ENCODE data around the gene MSGN1. TPM values are rescaled to one million over a fixed set of nuclear protein-coding genes. Genes with fewer than 3 reads are reported as not detected.

Gene MSGN1
- total RNA-seq, 1 donor, result not detected

DNA sequence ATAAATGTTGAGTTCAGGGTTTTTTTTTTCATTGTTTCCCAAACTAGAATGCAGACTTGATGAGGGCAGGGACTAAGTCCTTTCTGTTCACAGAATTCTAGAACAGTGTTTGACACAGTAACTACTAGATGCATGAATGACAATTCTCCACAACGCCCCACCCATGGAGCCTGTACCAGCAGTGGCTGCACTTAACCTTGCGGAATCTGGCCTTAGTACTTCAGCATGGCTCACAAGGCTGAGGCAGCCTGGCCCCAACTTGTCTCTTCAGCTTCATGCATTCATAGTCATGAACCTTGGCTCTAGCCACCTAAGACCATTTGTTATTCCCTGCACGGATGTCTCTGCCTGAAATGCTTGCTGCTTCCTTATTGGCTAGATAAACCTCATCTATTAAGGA is 29.5 kb upstream of the MSGN1 start:
- no peak overlapping the region for H3K4me3 ChIP-seq (ENCODE audit: low read depth, low read length)
- TF ChIP-seq, protein P1, sequence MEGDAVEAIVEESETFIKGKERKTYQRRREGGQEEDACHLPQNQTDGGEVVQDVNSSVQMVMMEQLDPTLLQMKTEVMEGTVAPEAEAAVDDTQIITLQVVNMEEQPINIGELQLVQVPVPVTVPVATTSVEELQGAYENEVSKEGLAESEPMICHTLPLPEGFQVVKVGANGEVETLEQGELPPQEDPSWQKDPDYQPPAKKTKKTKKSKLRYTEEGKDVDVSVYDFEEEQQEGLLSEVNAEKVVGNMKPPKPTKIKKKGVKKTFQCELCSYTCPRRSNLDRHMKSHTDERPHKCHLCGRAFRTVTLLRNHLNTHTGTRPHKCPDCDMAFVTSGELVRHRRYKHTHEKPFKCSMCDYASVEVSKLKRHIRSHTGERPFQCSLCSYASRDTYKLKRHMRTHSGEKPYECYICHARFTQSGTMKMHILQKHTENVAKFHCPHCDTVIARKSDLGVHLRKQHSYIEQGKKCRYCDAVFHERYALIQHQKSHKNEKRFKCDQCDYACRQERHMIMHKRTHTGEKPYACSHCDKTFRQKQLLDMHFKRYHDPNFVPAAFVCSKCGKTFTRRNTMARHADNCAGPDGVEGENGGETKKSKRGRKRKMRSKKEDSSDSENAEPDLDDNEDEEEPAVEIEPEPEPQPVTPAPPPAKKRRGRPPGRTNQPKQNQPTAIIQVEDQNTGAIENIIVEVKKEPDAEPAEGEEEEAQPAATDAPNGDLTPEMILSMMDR (IDR thresholded peaks at IDR 0.05; ENCODE audit: insufficient read depth, low read depth, low read length), result no peak
- no peak for DNase-seq (ENCODE audit: low read depth)

GRCh38 chr2:17788773-17789172 is 27.5 kb upstream of the MSGN1 start:
- H3K4me3 ChIP-seq (ENCODE audit: low read depth, low read length), result no peak overlapping the region
- TF ChIP-seq, protein P1 (IDR thresholded peaks at IDR 0.05; ENCODE audit: insufficient read depth, low read depth, low read length), result no peak
- DNase-seq (ENCODE audit: low read depth), result peak; percentile 12

- TF ChIP-seq, protein P1 (IDR thresholded peaks at IDR 0.05; ENCODE audit: insufficient read depth, low read depth, low read length), result no peak
Measured at GRCh38 chr2:17790536-17790935, 25.7 kb upstream of the MSGN1 start.

DNA sequence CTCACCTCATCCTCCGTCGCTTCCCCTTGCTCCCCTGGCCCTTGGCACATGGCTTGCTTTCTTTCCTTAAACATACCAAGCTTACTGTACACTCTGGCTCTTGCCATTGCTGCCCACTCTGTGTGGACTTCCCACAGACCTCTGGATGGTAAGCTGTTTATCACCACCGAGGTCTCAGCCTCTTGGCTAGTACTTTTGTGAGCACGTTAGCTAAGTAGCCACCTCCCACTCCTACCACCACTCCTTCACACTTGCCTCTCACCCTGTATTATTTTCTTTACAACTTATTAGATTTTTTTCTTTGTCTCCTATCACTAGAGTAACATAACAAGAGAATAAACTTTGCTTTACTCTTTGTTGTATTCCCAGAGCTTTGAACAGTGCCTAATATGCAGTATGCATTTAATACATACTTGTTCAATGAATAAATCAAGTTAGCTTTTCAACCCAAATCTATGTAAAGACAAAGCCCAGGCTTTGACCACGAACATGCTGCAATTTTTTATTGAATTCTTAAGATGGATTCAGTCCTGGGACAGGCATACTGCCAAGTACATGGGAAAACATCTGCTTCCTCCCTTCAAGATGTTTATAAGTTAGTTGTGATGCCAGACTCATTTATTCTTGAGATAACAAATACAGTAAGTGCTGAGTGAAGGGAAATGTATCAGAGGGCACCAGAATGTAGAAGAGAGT is 25.0 kb upstream of the MSGN1 start:
- TF ChIP-seq, protein P1 (IDR thresholded peaks at IDR 0.05; ENCODE audit: insufficient read depth, low read depth, low read length), result no peak
- H3K4me3 ChIP-seq (ENCODE audit: low read depth, low read length), result no peak overlapping the region
- peak; percentile 92 for DNase-seq (ENCODE audit: low read depth)

More at GRCh38 chr2:17790536-17790935, 25.7 kb upstream of the MSGN1 start:
- no peak overlapping the region for H3K4me3 ChIP-seq (ENCODE audit: low read depth, low read length)
- DNase-seq (ENCODE audit: low read depth), result no peak

DNA sequence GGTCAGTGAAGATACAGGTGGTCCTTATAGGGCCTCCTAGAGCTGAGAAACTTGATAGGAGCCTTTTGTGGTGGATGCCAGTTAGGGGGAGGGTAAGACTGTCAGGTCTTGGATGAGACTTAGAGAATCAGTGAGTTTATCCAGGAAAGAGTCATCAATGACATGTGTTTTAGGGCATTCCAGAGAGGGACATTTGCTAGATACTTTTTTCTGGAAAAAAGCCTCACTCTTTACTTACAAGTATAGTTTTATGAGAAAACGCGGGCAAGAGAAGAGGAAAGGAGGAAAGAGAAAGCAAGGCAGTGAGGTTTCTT is 24.5 kb upstream of the MSGN1 start:
- TF ChIP-seq, protein P1 (IDR thresholded peaks at IDR 0.05; ENCODE audit: insufficient read depth, low read depth, low read length), result no peak
- no peak overlapping the region for H3K4me3 ChIP-seq (ENCODE audit: low read depth, low read length)
- DNase-seq (ENCODE audit: low read depth), result no peak

DNA sequence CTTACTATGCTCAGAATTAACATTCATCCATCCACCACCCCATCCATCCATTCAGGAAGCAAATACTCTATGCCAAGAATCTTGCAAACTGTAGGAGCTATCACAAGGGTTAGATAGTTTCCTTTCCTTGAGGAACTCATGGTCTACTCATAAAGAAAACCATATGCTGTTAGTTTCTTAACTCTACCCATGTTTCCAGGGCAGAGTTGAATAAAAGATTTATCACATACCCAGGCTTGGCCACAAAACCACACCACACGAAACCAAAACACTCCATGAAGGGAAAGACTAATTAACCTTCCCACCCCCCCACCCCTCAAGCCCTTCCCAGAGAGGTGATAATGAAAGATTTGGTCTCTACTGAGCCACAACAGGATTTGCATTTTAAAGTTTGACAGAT is 23.7 kb upstream of the MSGN1 start:
- TF ChIP-seq, protein P1 (IDR thresholded peaks at IDR 0.05; ENCODE audit: insufficient read depth, low read depth, low read length), result no peak
- H3K4me3 ChIP-seq (ENCODE audit: low read depth, low read length), result no peak overlapping the region
- peak; percentile 44 for DNase-seq (ENCODE audit: low read depth)

- TF ChIP-seq, protein P1 (IDR thresholded peaks at IDR 0.05; ENCODE audit: insufficient read depth, low read depth, low read length), result no peak
- no peak overlapping the region for H3K4me3 ChIP-seq (ENCODE audit: low read depth, low read length)
- DNase-seq (ENCODE audit: low read depth), result no peak
Measured at GRCh38 chr2:17793296-17793695, 23.0 kb upstream of the MSGN1 start.
